K562 (cell line): Measurements from ENCODE around the gene TRIM3. TPM values are rescaled to one million over a fixed set of nuclear protein-coding genes. Genes with fewer than 3 reads are reported as not detected.
A peak's percentile ranks its signal among the peaks of the same experiment; 100 is the strongest.

ENCODE experiments used
- ATF2 ChIP-seq: sonication (generic); formaldehyde crosslinking; IDR thresholded peaks from 2 replicates; pipeline ENCODE4 v1.8.1; 2022; ENCODE audit warnings: missing genetic modification reagents
- CBX1 ChIP-seq: sonication (generic); IDR thresholded peaks from 2 replicates; pipeline ENCODE4 v1.6.1; 2016; ENCODE audit warnings: antibody characterized with exemption, low read depth, mild to moderate bottlenecking
- CREBBP ChIP-seq: IDR thresholded peaks from one replicate; pipeline ENCODE4 v1.6.1; 2012; ENCODE audit warnings: low read depth, mild to moderate bottlenecking, control low read depth, inconsistent platforms, low read length
- ETV1 ChIP-seq: fragments of 450-650 bp; conservative IDR thresholded peaks from 2 replicates; pipeline ENCODE4 v1.6.1; 2016; ENCODE audit warnings: missing genetic modification characterization, control low read depth, low read depth, missing compliant biosample characterization
- ETV6 ChIP-seq, 3 experiments: fragments of 150-350 bp in 1 of 3; sonication (generic) in 1 of 3; formaldehyde crosslinking in 1 of 3; IDR thresholded peaks; 2 replicates each; pipeline versions ENCODE4 v1.6.1 to v1.8.0; 2014 to 2022; ENCODE audit warnings: borderline replicate concordance in 2 of 3, low read depth in 2 of 3, antibody characterized with exemption in 1 of 3, low read length in 1 of 3, mild to moderate bottlenecking in 1 of 3, missing genetic modification reagents in 1 of 3
- GTF2B ChIP-seq: IDR thresholded peaks from 2 replicates; pipeline ENCODE4 v1.6.1; 2011; ENCODE audit not compliant: insufficient read length; ENCODE audit errors: extremely low read depth
- JUN ChIP-seq, 2 experiments: sonication (generic) in 1 of 2; formaldehyde crosslinking in 1 of 2; IDR thresholded peaks; 2 replicates each; pipeline versions ENCODE4 v1.6.1 to v1.8.0; 2012 to 2022; ENCODE audit warnings: borderline replicate concordance in 2 of 2, mild to moderate bottlenecking in 2 of 2, improper control_type of control experiment in 1 of 2, low read depth in 1 of 2, low read length in 1 of 2, missing genetic modification reagents in 1 of 2
- L3MBTL2 ChIP-seq: fragments of 450-650 bp; IDR thresholded peaks from 2 replicates; pipeline ENCODE4 v1.6.1; 2016; ENCODE audit warnings: mild to moderate bottlenecking, moderate library complexity
- MBD2 ChIP-seq: sonication (generic); IDR thresholded peaks from 2 replicates; pipeline ENCODE4 v1.6.1; 2016; ENCODE audit warnings: low read depth, borderline replicate concordance
- TAF1 ChIP-seq: IDR thresholded peaks from 2 replicates; pipeline ENCODE4 v1.6.1; 2011; ENCODE audit warnings: mild to moderate bottlenecking, low read length, moderate library complexity; ENCODE audit not compliant: insufficient read depth, control insufficient read depth, severe bottlenecking; ENCODE audit errors: extremely low read depth
- THRA ChIP-seq: fragments of 450-650 bp; IDR thresholded peaks from 2 replicates; pipeline ENCODE4 v1.6.1; 2017; ENCODE audit warnings: mild to moderate bottlenecking, moderate library complexity
- ZBTB12 ChIP-seq: fragments of 250-450 bp; sonication (Bioruptor Pico); IDR thresholded peaks from 2 replicates; pipeline ENCODE4 v1.4.0; 2020
- ZBTB17 ChIP-seq: fragments of 450-650 bp; formaldehyde crosslinking; IDR thresholded peaks from 2 replicates; pipeline ENCODE4 v1.4.0; 2020; ENCODE audit warnings: mild to moderate bottlenecking
- ZNF830 ChIP-seq: fragments of 250-450 bp; sonication (Bioruptor Pico); IDR thresholded peaks from 2 replicates; pipeline ENCODE4 v1.5.0; 2021; ENCODE audit warnings: mild to moderate bottlenecking
- polyA plus RNA-seq, 8 experiments: library from polyadenylated mRNA; depleted of rRNA in 4 of 8; stranded (reverse) in 5 of 8; unstranded in 3 of 8; fragments of >200 nt; fragmentation: Nextera tagmentation in 2 of 8; fragmentation: Illumina TruSeq in 1 of 8; extraction: Ambion mirVana in 2 of 8; extraction: Trizol in 1 of 8; gene quantifications; 2 replicates each; pipeline versions ENCODE4 v1.2.1 to v1.2.3, GENCODE V29; 2011 to 2014; ENCODE audit warnings: inconsistent platforms in 1 of 8, missing spikeins in 1 of 8
- total RNA-seq, 7 experiments: library from RNA; depleted of rRNA in 6 of 7; stranded (reverse); fragments of >200 nt in 6 of 7; fragmentation: Illumina TruSeq in 2 of 7; extraction: Trizol in 2 of 7; gene quantifications; 2 replicates each; pipeline versions ENCODE4 v1.2.1 to v1.2.3, GENCODE V29; 2011 to 2021; ENCODE audit warnings: low replicate concordance in 1 of 7
- TF ChIP-seq, protein P1 (sequence below): fragments of 450-650 bp; IDR thresholded peaks from 2 replicates; pipeline ENCODE4 v1.6.1; 2014; ENCODE audit warnings: low read depth, mild to moderate bottlenecking, moderate library complexity, borderline replicate concordance
- TF ChIP-seq, protein P2 (sequence below): fragments of 250-450 bp; sonication (Bioruptor Pico); IDR thresholded peaks from 2 replicates; pipeline ENCODE4 v1.5.0; 2022; ENCODE audit warnings: mild to moderate bottlenecking

Gene TRIM3
- total and polyA plus RNA-seq, 9 of the 15 experiments (the other 6 are each of a cell fraction or from before 2014, with no cell fraction given): 0.45 to 9.2 (median 4.7) TPM

DNA sequence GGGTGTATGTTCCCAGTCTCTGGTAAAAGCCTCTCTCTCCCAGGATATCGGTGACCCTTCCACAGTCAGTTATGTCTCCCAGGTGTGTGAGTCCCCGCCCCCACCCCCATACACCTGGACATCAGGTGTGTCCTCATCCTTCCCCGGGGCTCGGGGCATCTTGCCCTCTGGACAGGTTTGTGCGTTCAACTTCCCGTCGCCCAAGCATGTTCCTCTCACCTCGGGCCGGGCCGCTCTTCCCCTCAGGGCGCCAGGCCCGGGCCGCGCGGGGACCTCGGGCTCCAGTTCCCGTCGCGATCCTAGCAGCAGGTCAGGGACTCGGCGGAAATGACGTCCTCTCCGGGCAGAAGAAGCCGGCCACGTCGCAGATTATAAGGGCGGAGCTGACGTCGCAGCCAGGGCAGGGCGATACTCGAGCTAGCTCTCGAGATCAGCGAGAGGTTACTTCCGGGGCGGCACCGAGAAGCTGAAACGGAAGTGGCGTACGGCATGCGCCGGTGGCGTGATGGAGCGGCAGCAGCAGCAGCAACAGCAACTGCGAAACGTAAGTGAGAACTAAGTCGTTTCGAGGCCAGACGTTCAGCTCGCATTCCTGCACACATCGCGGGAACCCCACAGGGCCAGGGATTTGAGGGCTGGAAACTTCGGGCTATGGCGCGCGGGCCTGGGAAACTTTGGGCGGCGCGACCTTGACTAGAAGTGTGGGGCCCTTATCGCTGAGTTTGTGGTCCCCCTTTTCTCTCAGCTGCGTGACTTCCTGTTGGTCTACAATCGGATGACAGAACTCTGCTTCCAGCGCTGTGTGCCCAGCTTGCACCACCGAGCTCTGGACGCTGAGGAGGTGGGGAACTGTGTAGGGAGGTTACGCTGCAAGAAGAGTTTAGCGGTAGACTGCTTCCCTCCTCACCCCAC lies 7.5 kb upstream of the TRIM3 start, which contains the start of the genes ARFIP2 and TIMM10B (continued):
- no peak for TF ChIP-seq ATF2
- peak; percentile 66; the same call in 1 of the 2 replicates for TF ChIP-seq MBD2
- TF ChIP-seq, protein P1, sequence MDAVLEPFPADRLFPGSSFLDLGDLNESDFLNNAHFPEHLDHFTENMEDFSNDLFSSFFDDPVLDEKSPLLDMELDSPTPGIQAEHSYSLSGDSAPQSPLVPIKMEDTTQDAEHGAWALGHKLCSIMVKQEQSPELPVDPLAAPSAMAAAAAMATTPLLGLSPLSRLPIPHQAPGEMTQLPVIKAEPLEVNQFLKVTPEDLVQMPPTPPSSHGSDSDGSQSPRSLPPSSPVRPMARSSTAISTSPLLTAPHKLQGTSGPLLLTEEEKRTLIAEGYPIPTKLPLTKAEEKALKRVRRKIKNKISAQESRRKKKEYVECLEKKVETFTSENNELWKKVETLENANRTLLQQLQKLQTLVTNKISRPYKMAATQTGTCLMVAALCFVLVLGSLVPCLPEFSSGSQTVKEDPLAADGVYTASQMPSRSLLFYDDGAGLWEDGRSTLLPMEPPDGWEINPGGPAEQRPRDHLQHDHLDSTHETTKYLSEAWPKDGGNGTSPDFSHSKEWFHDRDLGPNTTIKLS: peak; percentile 100
- TF ChIP-seq ETV1 (tag): peak; percentile 92
- TF ChIP-seq TAF1: peak; percentile 78
- TF ChIP-seq ZNF830 (CRISPR knock-in tag): no peak
- TF ChIP-seq ETV6 (IDR thresholded peaks at IDR 0.05; ENCODE audit: borderline replicate concordance in 1 of 2, low read depth in 2 of 2, low read length in 1 of 2): 0 out of 4 replicates have a peak, but pooled peaks of 1 of the 2 experiments have one; percentile 36
- TF ChIP-seq ETV6 (CRISPR knock-in tag; IDR thresholded peaks at IDR 0.05; ENCODE audit: borderline replicate concordance): no peak
- TF ChIP-seq ZBTB17 (CRISPR knock-in tag): peak; percentile 63; the same call in 1 of the 2 replicates
- TF ChIP-seq JUN (IDR thresholded peaks at IDR 0.05; ENCODE audit: borderline replicate concordance, low read depth, low read length): peak; percentile 57; the same call in 1 of the 2 replicates
- no peak for TF ChIP-seq JUN (CRISPR knock-in tag; IDR thresholded peaks at IDR 0.05; ENCODE audit: borderline replicate concordance)
- no peak for TF ChIP-seq THRA
- no peak for TF ChIP-seq GTF2B
- TF ChIP-seq ZBTB12 (CRISPR knock-in tag): peak; percentile 94
- no peak for TF ChIP-seq CBX1
- TF ChIP-seq CREBBP: no peak
- TF ChIP-seq L3MBTL2: peak; percentile 82
- TF ChIP-seq, protein P2, sequence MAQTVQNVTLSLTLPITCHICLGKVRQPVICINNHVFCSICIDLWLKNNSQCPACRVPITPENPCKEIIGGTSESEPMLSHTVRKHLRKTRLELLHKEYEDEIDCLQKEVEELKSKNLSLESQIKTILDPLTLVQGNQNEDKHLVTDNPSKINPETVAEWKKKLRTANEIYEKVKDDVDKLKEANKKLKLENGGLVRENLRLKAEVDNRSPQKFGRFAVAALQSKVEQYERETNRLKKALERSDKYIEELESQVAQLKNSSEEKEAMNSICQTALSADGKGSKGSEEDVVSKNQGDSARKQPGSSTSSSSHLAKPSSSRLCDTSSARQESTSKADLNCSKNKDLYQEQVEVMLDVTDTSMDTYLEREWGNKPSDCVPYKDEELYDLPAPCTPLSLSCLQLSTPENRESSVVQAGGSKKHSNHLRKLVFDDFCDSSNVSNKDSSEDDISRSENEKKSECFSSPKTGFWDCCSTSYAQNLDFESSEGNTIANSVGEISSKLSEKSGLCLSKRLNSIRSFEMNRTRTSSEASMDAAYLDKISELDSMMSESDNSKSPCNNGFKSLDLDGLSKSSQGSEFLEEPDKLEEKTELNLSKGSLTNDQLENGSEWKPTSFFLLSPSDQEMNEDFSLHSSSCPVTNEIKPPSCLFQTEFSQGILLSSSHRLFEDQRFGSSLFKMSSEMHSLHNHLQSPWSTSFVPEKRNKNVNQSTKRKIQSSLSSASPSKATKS (CRISPR knock-in tag): no peak
